ELF-1 (cell line): ENCODE results near the gene TRIM46.

ENCODE experiments used
- DNase-seq: peaks from one replicate; pipeline ENCODE4 v3.0.0-alpha.2; 2016; ENCODE audit warnings: low read depth, low spot score

Gene TRIM46

DNA sequence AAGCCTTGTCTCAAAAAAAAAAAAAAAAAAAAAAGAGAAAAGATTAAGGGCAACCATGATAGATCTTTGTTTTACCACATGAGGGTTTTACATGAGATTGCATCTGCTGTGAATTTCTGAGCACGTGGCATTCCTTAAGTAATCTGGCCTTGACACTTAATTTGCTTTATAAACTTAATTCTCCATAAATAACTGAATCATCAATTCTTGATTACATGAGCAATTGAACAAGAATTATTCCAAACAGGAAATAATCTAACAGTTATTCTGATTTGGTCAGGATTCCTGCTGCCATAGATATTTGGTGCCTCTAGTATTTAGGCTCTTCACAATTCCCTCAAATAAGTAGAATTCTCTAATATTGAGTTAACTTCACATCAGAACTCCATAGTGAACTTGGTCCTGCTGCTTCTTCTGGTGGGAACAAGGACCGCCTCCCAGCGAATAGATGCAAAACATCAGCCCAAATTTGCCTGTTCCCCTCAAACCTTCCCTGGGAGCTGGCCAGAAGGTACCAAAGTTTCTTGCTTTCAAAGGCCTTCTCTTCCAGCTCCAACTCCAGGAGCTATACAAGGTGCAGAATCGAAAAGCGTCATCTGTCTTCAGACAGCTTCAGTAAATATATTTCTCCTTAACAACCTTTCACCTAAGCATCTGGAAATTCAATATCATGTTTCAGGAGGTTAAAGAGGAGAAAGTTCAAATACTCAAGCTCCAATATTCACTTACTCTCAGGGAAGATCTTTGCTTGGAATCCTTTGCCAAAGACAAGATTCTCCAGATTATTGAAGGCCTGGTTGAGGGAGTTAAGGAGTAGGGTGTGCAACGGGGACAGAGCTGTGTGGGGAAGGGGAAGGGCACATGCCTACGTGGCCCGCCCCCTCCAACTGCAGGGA is 1.6 kb upstream of the TRIM46 start:
- DNase-seq: no peak

DNA sequence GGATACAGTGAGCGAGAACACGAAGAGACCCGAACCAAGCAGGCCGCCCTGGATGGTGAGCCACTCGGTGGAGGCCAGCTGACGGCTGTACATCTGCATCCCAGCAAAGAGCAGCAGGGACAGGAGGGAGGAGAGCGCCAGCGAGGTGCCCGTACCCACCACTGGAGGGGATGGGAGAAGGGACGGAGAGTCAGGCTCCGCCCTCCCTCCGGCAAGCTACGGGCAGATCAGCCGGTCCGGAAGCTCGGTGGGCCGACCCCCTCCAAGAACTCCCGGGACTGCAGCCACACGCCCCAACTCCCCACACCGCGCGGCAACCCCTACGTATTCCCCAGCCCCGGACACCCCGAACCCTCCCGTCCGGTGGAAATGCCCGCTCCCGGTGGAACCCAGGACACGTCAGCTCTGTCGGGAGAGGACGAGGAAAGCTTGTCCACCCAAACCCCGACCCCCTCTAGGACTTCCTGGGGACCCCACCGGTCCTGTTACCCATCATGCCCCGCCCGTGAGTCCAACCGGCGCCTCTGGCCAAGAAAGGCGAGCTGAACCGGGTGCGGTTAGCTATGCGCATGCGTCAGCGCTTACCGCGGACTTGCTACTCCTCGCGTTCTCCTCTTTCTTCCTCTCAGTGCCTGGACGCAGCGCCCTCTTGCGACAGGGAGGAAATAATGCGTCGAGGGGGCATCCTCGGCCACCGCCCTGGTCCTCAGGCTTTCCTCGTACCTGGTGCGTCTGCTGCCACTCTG is 744 bp upstream of the TRIM46 start, which contains the start of gene KRTCAP2:
KRTCAP2 (minus strand) TSS at position 573 of the 746 bp plus-strand sequence; CDS start at position 493, 80 bp downstream.
- peak; percentile 98 for DNase-seq

DNA sequence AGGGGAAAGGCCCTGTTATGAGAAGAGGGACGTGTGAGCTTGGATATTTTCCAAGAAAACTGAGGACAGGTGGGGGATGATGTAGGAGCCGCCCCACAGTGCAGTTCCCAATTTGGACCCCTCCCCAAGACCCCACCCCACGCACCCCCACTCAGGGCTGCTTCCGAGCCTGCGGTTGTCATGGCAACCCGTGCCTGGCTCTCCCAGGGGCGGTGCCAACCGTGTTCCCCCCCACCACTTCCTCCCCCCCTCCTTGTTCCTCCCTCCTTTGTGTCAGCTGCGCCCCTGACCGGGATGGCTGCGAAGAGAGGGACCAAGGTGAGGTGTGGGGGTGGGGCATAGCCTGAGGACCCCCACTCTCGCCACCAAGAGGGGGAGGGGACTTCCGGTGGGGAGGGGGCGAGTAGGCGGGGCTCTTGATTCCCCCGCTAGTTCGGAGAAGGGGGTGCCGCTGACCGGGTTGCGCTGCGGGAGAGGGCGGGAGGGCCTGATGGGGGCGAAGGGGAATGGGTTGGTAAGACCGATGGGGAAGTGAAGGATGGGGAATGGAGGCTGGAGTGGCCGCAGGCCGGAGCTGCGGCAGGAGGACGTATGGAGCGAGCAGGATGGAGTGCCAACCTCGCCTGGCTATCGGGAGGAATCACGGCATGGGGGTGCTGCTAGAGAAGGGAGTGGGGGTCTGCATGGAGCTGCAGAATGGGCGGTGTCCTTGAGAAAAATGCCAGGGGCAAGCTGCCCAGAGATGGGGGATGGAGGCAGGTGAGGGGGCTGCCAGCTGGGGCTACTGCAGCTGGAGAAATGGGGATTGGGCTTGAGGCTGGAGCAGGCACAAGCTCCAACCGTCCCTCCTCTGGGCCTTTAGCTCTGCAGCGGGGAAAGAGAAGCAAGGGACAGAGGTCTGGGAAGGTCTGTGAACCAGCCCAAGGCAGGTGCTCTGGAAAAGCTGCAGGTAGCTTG is 953 bp downstream of the TRIM46 start:
- peak; percentile 14 for DNase-seq

DNA sequence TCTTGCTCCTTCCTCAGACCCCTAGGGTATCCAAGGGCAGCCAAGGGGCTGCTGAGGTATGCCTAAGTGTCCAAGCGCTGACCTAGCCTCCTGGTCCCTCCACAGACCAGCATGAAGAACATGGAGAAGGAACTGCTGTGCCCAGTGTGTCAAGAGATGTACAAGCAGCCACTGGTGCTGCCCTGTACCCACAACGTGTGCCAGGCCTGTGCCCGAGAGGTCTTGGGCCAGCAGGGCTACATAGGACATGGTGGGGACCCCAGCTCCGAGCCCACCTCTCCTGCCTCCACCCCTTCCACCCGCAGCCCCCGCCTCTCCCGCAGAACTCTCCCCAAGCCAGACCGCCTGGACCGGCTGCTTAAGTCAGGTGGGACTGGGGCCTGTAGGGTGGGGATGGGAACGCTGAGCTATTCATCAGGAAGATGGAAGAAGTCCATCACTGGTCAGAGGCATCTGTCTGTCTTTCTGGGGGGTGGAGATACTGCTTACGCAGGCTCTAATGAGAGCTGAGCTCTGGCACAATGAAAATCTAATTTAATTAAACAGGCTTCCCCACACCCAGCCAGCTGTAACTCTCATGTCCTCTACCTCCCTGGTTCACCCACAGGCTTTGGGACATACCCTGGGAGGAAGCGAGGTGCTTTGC is 1.8 kb downstream of the TRIM46 start:
- DNase-seq: no peak

DNA sequence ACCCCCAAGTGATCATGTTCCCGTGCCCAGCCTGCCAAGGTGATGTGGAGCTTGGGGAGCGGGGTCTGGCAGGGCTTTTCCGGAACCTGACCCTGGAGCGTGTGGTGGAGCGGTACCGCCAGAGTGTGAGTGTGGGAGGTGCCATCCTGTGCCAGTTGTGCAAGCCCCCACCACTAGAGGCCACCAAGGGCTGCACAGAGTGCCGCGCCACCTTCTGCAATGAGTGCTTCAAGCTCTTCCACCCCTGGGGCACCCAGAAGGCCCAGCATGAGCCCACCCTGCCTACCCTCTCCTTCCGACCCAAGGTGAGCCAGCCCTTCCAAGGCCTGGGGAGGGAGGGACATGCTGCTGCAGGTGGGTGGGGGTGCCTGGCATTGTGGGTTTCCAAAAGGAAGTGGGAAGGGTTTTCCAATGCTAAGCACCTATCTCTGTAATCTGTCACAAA is 2.3 kb downstream of the TRIM46 start:
- no peak for DNase-seq

DNA sequence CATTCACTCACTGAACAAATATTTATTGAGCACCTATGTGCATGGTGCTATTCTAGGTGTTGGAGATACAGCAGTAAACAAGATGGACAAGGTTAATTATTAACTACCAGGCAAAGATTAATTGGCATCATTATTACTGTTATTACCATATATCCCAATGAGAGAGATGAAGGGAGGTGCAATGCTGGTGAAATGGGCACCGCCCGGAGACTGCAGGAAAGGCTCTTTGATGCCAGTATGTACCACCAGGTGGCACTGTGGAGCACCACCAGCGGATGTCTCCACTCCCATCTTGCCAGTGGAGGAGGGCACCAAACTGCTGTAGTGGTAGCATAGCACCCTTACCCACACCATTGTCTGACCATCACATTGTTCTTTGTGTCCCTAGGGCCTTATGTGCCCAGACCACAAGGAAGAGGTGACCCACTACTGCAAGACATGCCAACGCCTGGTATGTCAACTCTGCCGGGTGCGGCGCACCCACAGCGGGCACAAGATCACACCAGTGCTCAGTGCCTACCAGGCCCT is 3.0 kb downstream of the TRIM46 start:
- peak; percentile 72 for DNase-seq

DNA sequence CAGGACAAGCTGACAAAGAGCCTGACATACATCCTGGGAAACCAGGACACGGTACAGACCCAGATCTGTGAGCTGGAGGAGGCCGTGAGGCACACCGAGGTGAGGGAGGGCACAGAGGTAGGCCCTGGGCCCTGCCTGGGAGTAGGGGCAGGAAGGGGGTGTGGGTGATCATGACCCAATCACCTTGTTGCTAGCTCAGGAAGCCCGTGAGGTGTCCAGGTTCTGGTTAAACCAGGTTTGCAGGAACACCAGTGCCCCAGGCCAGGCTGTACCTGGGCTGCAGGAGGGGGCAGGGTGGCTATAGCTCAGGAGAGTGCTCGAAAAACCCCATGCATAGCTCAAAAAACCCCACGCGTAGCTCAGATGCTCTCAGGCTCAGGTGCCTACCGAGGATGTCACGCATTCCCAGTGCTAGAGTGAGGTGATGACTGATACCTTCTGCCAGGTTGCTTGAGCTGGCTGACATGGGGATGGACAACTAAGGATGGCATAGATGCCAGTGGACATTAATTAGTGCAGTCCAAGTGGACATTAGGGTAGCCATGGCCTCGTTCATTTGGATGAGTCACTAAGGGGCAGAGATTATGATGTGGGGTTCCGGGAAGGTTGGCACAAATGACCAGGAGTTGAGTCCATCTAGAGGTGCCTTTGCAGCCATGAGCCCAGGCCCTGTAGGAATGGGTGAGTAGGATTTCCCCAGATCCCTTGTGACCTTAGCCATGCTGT is 3.7 kb downstream of the TRIM46 start:
- peak; percentile 71 for DNase-seq

DNA sequence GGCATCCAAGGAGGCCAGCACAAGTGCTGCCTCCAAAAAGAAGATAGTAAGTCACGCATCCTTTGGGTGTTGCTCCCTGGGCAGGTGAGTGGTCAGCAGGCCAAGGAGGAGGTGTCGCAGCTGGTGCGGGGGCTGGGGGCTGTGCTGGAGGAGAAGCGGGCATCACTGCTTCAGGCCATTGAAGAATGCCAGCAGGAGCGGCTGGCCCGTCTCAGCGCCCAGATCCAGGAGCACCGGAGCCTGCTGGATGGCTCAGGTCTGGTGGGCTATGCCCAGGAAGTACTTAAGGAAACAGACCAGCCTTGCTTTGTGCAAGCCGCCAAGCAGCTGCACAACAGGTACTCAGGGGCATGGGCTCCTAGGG is 4.3 kb downstream of the TRIM46 start:
- DNase-seq: peak; percentile 0

DNA sequence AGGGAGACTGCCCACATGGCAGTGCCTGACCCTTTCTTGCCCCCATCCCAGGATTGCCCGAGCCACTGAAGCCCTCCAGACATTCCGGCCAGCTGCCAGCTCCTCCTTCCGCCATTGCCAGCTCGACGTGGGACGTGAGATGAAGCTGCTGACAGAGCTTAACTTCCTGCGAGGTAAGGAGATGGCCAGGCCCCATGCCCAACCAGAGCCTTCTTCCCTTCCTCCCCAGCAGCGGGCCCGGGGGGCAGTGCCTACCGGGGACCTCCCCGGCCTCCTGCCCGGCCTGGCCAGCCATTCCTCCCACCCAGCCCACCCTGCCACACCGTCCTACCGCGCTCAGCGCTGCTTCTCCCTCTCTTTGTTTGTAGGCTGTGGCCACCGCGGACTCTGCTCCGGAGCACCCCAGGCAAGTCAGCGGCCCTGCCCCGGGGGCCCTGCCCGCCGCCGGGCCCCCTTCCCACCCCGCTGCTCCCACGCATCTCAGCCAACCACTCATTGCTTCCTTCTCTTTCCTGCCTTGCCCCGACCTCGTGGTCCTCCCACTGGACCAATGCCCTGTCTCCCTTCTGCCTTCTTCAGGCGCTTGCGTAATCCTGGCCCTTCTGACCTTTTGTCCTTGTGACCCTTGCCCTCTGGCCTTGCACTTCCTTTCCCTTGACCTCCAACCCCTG is 4.9 kb downstream of the TRIM46 start:
- peak; percentile 0 for DNase-seq

DNA sequence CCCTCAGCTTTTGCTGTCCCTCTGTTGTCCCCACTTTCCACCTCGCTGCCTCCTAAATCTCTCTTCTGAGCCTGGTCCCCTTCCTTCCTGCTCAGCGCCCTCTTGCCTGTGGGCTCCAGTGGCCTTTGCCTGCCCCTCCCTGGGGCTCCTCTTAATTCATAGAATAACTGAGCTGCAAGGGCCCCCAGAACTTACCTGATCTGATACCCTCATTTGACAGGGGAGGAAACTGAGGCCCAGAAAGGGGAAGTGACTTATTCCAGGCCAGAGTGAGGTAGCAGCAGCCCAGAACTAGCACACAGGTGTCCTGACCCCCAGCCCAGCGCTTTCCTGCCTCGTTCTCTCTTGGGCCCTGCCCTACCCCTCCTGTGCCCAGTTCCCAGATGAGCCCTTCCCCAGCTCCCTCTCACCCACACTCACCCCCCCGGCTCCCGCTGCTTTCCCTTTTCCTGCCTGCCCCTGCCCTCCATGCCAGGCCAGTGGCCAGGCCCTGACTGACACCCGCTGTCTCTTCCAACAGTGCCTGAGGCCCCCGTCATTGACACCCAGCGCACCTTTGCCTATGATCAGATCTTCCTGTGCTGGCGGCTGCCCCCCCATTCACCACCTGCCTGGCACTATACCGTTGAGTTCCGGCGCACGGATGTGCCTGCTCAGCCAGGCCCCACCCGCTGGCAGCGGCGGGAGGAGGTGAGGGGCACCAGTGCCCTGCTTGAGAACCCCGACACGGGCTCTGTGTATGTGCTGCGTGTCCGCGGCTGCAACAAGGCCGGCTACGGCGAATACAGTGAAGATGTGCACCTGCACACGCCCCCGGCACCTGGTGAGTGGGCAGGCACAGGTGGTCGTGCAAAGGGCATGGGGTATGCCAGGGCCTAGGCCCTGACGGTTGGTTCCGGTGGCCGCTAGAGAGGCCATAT is 5.7 kb downstream of the TRIM46 start:
- no peak for DNase-seq

DNA sequence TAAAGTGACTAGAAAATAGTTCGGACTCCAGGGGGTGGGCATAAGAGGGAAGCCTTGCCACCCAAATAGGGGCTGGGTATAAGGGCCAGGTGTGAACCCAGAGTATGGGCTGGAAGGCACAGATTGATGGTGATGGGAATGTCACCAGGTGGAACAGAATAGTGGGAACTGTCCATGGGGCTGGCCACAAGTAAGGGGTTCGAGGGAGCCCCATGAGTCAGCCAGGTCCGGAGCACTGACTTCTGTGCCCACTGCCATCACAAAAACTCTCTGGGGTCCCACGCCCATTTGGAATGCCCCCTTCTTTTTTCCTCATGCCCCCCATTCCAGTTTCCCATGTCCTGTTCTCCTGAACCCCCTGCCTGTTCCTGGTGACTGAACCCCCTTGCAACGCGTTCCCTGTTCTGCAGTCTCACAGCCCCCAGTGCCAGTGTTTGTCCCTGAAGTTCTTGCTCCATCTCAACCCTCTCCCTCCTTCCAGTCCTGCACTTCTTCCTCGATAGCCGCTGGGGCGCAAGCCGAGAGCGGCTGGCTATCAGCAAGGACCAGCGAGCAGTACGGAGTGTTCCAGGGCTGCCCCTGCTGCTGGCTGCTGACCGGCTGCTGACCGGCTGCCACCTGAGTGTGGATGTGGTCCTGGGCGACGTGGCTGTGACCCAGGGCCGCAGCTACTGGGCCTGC is 7.9 kb downstream of the TRIM46 start:
- DNase-seq: no peak

DNA sequence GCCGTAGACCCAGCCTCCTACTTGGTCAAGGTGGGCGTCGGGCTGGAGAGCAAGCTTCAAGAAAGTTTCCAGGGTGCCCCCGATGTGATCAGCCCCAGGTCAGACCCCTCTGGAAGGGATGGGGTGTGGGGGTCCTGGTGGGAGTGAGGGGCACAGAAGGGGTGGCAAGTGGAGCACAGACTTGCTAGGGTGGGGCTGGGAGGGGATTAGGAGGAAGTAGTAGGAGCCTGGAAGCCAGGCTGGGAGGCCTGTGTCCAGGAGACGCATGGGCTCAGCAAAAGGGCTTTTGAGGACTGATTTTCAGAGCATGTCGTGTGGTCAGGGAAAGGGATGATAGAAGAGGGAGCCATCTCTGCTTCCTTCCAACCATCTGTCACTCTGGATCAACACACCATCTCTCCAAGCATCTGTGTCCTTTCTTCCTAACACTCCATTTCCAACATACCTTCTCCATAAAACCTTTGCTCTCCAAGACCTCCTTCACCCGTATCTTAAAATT is 8.5 kb downstream of the TRIM46 start:
- DNase-seq: no peak

DNA sequence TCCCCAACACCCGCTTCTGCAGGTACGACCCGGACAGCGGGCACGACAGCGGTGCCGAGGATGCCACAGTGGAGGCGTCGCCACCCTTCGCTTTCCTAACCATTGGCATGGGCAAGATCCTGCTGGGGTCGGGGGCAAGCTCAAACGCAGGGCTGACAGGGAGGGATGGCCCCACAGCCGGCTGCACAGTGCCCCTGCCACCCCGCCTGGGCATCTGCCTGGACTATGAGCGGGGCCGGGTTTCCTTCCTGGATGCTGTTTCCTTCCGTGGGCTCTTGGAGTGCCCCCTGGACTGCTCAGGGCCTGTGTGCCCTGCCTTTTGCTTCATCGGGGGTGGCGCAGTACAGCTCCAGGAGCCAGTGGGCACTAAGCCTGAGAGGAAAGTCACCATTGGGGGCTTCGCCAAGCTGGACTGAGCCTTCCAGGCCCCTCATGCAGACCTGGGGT is 10.1 kb downstream of the TRIM46 start:
- no peak for DNase-seq

DNA sequence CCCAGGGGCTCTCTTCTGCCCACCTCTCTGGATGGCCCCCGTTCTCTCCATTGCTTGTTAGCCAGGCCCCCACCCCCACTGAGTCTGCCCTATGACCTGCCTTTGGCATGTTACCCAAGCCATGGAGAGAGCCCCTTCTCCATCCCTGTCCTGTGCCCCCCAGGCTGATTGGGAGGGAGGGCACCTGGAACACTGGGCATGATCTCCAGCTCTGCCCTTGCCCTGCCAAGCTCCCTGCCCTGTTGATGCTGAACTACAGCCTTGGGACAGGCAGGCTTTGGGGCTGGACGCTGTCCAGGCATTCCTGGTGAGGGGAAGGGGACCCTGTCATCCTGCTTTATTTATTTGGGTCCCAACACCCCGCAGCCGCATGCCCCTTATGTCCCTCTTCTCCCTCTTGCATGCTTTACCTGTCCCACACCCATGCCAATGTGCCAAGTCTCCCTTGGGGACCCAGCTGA is 10.7 kb downstream of the TRIM46 start:
- no peak for DNase-seq

DNA sequence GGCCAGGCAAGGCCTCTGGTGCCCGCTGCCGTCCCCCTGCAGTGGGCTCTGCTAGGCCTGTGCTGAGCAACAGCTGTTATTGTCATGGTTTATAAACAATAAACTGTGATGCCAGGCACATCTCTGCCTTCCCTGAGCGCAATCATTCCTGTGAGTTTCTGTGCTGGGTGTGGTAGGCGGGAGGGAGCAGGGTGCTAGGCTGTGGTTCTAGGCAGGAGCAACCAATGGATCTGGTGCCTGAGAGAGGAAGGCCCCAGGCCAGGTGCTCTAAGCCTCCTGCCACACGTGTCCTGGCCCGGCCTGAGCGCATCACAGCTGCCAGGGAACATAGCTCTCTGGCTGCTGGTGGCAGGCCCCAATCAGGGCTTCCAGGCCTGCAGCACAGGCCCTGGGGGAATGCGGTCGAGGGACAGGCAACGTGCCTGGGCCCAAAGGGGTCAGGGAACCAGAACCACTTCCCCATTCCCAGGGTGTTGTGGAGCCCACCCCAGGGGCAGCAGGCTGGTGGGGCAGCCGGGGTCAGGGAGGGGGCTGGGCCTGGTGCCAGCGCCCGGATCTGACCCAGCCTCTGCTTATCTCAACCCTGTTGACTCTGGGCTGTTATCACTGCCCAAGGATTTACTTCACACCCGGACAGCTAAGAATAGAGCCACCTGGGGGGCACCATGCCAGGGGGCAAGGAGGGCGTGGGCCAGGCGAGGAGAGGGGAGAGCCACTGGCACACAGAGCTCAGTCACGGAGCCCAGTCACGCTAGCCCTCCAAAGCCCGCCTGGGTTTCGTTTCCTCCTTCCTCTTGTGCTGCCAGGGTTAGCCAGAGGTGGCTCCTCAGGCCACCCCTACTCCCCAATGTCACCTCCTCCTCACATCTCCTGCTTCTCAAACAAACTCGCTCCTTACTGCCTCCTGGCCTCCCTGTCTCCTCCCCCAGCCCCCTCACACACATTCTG is 11.5 kb downstream of the TRIM46 start:
- DNase-seq: peak; percentile 13

DNA sequence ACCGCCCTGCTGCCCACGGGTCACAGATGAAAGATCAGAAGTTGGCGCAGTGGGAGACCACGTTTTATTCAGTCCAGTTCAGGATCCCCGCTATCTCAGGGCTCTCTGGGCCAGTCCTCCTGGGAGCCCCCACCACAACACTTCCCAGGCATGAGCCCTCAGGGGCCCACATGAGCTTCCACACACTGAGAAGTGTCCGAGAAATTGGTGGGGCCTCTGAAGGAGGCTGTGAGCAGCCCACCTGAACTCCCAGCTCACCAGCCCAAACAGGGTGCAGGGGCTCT is 12.1 kb downstream of the TRIM46 start:
- no peak for DNase-seq
